Measurements from ENCODE around the gene STAG2.

Gene STAG2

GRCh38 chrX:124097116-124097515 lies 135.6 kb downstream of the STAG2 start:
- no peak for TF ChIP-seq FOXP2 (optimal IDR thresholded peaks at IDR 0.05; ENCODE audit: borderline replicate concordance, extremely low read depth, extremely low read length, insufficient read depth)

- no peak for TF ChIP-seq REST (IDR thresholded peaks at IDR 0.05; ENCODE audit: insufficient read depth in 1 of 2, low read depth in 2 of 2, low read length in 2 of 2)
- no peak for TF ChIP-seq POLR2AphosphoS5 (IDR thresholded peaks at IDR 0.05; ENCODE audit: low read depth, low read length)
- no peak for TF ChIP-seq TAF1 (IDR thresholded peaks at IDR 0.05; ENCODE audit: borderline replicate concordance, insufficient read depth, low read length)
- TF ChIP-seq FOXP2 (optimal IDR thresholded peaks at IDR 0.05; ENCODE audit: borderline replicate concordance, extremely low read depth, extremely low read length, insufficient read depth) = no peak
- no peak for TF ChIP-seq SIN3A (IDR thresholded peaks at IDR 0.05; ENCODE audit: borderline replicate concordance, insufficient read depth, low read length)
Observed at GRCh38 chrX:124098089-124098488, 136.6 kb downstream of the STAG2 start.

DNA sequence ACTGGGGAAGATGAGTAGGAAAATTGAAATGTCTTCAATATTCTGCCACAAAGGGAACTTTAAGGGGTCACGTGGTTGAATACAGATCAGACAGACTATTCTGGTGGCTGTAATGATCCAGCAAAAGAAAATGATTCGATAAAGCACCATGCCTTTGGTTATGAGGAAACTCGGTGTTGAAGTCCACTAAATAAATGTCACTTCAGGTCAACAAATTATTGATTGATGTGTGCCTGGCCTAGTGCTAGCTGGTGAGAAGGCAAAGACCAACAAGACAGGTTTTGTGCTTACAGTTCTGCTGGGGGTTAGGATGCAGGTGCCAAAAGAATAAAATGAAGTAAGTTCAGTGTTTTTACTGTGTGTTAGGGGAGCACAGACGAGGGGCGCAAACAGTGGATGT lies 142.5 kb downstream of the STAG2 start:
- TF ChIP-seq TAF1 (IDR thresholded peaks at IDR 0.05; ENCODE audit: borderline replicate concordance, insufficient read depth, low read length) (no peak), FOXP2 (optimal IDR thresholded peaks at IDR 0.05; ENCODE audit: borderline replicate concordance, extremely low read depth, extremely low read length, insufficient read depth) (no peak), REST (IDR thresholded peaks at IDR 0.05; ENCODE audit: insufficient read depth in 1 of 2, low read depth in 2 of 2, low read length in 2 of 2) (no peak), SIN3A (IDR thresholded peaks at IDR 0.05; ENCODE audit: borderline replicate concordance, insufficient read depth, low read length) (no peak)

GRCh38 chrX:124113621-124114600 lies 152.4 kb downstream of the STAG2 start:
- TF ChIP-seq REST (IDR thresholded peaks at IDR 0.05; ENCODE audit: insufficient read depth in 1 of 2, low read depth in 2 of 2, low read length in 2 of 2) (no peak), SIN3A (IDR thresholded peaks at IDR 0.05; ENCODE audit: borderline replicate concordance, insufficient read depth, low read length) (no peak), FOXP2 (optimal IDR thresholded peaks at IDR 0.05; ENCODE audit: borderline replicate concordance, extremely low read depth, extremely low read length, insufficient read depth) (no peak), TAF1 (IDR thresholded peaks at IDR 0.05; ENCODE audit: borderline replicate concordance, insufficient read depth, low read length) (no peak), POLR2AphosphoS5 (IDR thresholded peaks at IDR 0.05; ENCODE audit: low read depth, low read length) (no peak)

DNA sequence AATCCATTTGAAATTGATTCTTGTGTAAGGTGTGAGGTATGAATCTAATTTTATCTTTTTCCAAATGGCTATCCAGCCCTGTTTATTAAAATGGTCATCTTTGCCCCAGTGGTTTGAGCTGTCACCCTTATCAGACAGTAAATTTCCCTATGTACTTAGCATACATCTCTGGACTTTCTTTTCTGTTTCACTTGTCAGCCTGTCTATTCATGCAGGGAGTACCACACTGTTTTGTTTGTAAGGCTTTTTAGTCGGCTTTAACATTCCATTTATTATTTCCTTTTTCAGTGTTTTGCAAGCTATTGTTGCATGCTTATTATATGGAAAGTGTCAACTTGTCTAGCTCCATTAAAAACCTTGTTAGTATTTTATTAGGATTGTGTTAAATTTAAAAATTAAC lies 155.8 kb downstream of the STAG2 start:
- no peak for TF ChIP-seq FOXP2 (optimal IDR thresholded peaks at IDR 0.05; ENCODE audit: borderline replicate concordance, extremely low read depth, extremely low read length, insufficient read depth)
- no peak for TF ChIP-seq REST (IDR thresholded peaks at IDR 0.05; ENCODE audit: insufficient read depth in 1 of 2, low read depth in 2 of 2, low read length in 2 of 2)
- no peak for TF ChIP-seq TAF1 (IDR thresholded peaks at IDR 0.05; ENCODE audit: borderline replicate concordance, insufficient read depth, low read length)
- TF ChIP-seq POLR2AphosphoS5 (IDR thresholded peaks at IDR 0.05; ENCODE audit: low read depth, low read length) = no peak
- no peak for TF ChIP-seq SIN3A (IDR thresholded peaks at IDR 0.05; ENCODE audit: borderline replicate concordance, insufficient read depth, low read length)
